H1 (cell line): Measurements from ENCODE around the gene ELFN1. TPM values are rescaled to one million over a fixed set of nuclear protein-coding genes. Genes with fewer than 3 reads are reported as not detected.

Experiments used
- CTCF ChIA-PET: fragments of 300-600 bp; sonication (Branson Sonifier 250); formaldehyde crosslinking; loops from one replicate; lab custom pipeline; 2021; ENCODE audit not compliant: partially characterized antibody; lab: Charles Lee
- POLR2A ChIA-PET: fragments of 300-600 bp; sonication (Branson Sonifier 250); formaldehyde crosslinking; loops from one replicate; lab custom pipeline; 2021; ENCODE audit warnings: inconsistent platforms; ENCODE audit not compliant: partially characterized antibody; lab: Charles Lee
- DNase-seq, 2 experiments: peaks; one replicate each; pipeline versions ENCODE4 v3.0.0 to v3.0.0-alpha.2; 2010 to 2022; ENCODE audit warnings: low spot score in 2 of 2, low read depth in 1 of 2, mixed read lengths in 1 of 2
- FAIRE-seq: peaks from 2 replicates; lab custom pipeline; 2011; peaks lifted over from hg19 to GRCh38; lab: Jason Lieb, UNC
- H2AFZ ChIP-seq: 2 replicates; pipeline ENCODE4 v1.8.1; 2012; ENCODE audit warnings: low read length, inconsistent platforms
- H2AK5ac ChIP-seq: 2 replicates; pipeline ENCODE4 v1.6.1; 2013; ENCODE audit warnings: low read depth, low read length
- H2BK120ac ChIP-seq: replicated peaks from 2 replicates; pipeline ENCODE3; 2013; ENCODE audit warnings: low read depth, low read length, inconsistent platforms
- H2BK12ac ChIP-seq: 2 replicates; pipeline ENCODE4 v1.6.1; 2013; ENCODE audit warnings: low read depth, low read length
- H2BK15ac ChIP-seq: 2 replicates; pipeline ENCODE4 v1.6.1; 2013; ENCODE audit warnings: low read length
- H2BK20ac ChIP-seq: 2 replicates; pipeline ENCODE4 v1.6.1; 2013; ENCODE audit warnings: low read length
- H2BK5ac ChIP-seq: 2 replicates; pipeline ENCODE4 v1.6.1; 2013; ENCODE audit warnings: low read depth, low read length
- H3K14ac ChIP-seq: 2 replicates; pipeline ENCODE4 v1.6.1; 2013; ENCODE audit warnings: inconsistent platforms; ENCODE audit not compliant: insufficient read length
- H3K18ac ChIP-seq: 2 replicates; pipeline ENCODE4 v1.6.1; 2013; ENCODE audit warnings: low read length; ENCODE audit errors: extremely low read depth
- H3K23ac ChIP-seq: 2 replicates; pipeline ENCODE4 v1.6.1; 2013; ENCODE audit warnings: inconsistent platforms; ENCODE audit not compliant: insufficient read length
- H3K23me2 ChIP-seq: 2 replicates; pipeline ENCODE4 v1.6.1; 2013; ENCODE audit warnings: low read depth, low read length
- H3K27ac ChIP-seq: 2 replicates; pipeline ENCODE4 v1.6.1; 2011; ENCODE audit warnings: low read depth, low read length, inconsistent platforms
- H3K27me3 ChIP-seq, 4 experiments: replicated peaks in 1 of 4; 1 replicate in 1 of 4; 2 replicates in 3 of 4; pipeline versions ENCODE4 v1.6.1 to v1.8.1; 2011 to 2013; ENCODE audit warnings: low read length in 3 of 4, mild to moderate bottlenecking in 3 of 4, inconsistent platforms in 2 of 4, mixed read lengths in 2 of 4, moderate library complexity in 1 of 4; ENCODE audit not compliant: control insufficient read depth in 3 of 4, insufficient read depth in 3 of 4; ENCODE audit errors: extremely low read depth in 1 of 4
- H3K36me3 ChIP-seq, 4 experiments: 2 replicates each; pipeline versions ENCODE4 v1.6.1 to v1.8.1; 2011 to 2013; ENCODE audit warnings: mild to moderate bottlenecking in 4 of 4, low read length in 3 of 4, moderate library complexity in 2 of 4, control low read depth in 1 of 4, inconsistent platforms in 1 of 4; ENCODE audit not compliant: insufficient read depth in 4 of 4, control insufficient read depth in 2 of 4
- H3K4ac ChIP-seq: replicated peaks from 2 replicates; pipeline ENCODE3; 2013; ENCODE audit warnings: low read length, low read depth, mixed read lengths, inconsistent platforms; ENCODE audit not compliant: insufficient read length
- H3K4me1 ChIP-seq, 4 experiments: replicated peaks in 1 of 4; 1 replicate in 1 of 4; 2 replicates in 3 of 4; pipeline versions ENCODE4 v1.6.1 to v1.8.1; 2011 to 2013; ENCODE audit warnings: low read length in 3 of 4, inconsistent platforms in 2 of 4, mixed read lengths in 1 of 4; ENCODE audit not compliant: insufficient read depth in 4 of 4, control insufficient read depth in 3 of 4
- H3K4me2 ChIP-seq, 2 experiments: 2 replicates each; pipeline versions ENCODE4 v1.6.1 to v1.8.1; 2011 to 2013; ENCODE audit warnings: low read depth in 2 of 2, low read length in 2 of 2, control low read depth in 1 of 2, inconsistent platforms in 1 of 2, mild to moderate bottlenecking in 1 of 2; ENCODE audit not compliant: insufficient read depth in 1 of 2
- H3K4me3 ChIP-seq, 4 experiments: fragments of 200-600, 300-600 bp in 1 of 4; sonication (generic), shearing (Covaris generic), sonication (Bioruptor Twin) in 1 of 4; 2 replicates each; pipeline versions ENCODE4 v1.5.1 to v1.8.1; 2011 to 2016; ENCODE audit warnings: low read length in 4 of 4, low read depth in 3 of 4, control low read depth in 2 of 4, inconsistent platforms in 2 of 4, mild to moderate bottlenecking in 2 of 4, mixed read lengths in 1 of 4, moderate library complexity in 1 of 4; ENCODE audit not compliant: insufficient read depth in 2 of 4; ENCODE audit errors: extremely low read depth in 1 of 4
- H3K56ac ChIP-seq: replicated peaks from 2 replicates; pipeline ENCODE3; 2013; ENCODE audit warnings: low read depth, mild to moderate bottlenecking, mixed read lengths, low read length, inconsistent platforms; ENCODE audit not compliant: insufficient read length
- H3K79me1 ChIP-seq: 2 replicates; pipeline ENCODE4 v1.6.1; 2013; ENCODE audit warnings: low read depth, low read length, control low read depth
- H3K79me2 ChIP-seq, 2 experiments: 2 replicates each; pipeline versions ENCODE4 v1.6.1 to v1.8.1; 2012 to 2013; ENCODE audit warnings: low read length in 2 of 2, mild to moderate bottlenecking in 2 of 2, inconsistent platforms in 1 of 2; ENCODE audit not compliant: insufficient read depth in 2 of 2, control insufficient read depth in 1 of 2
- H3K9ac ChIP-seq, 4 experiments: replicated peaks in 1 of 4; 1 replicate in 1 of 4; 2 replicates in 3 of 4; pipeline versions ENCODE4 v1.6.1 to v1.8.1; 2011 to 2013; ENCODE audit warnings: low read depth in 3 of 4, low read length in 3 of 4, control low read depth in 2 of 4, mild to moderate bottlenecking in 2 of 4, moderate library complexity in 2 of 4, inconsistent platforms in 1 of 4; ENCODE audit errors: extremely low read depth in 1 of 4
- H3K9me3 ChIP-seq, 2 experiments: 2 replicates each; pipeline versions ENCODE4 v1.6.1 to v1.8.1; 2012 to 2013; ENCODE audit warnings: mild to moderate bottlenecking in 2 of 2, moderate library complexity in 2 of 2, control low read depth in 1 of 2, inconsistent platforms in 1 of 2, low read depth in 1 of 2, low read length in 1 of 2, mixed read lengths in 1 of 2; ENCODE audit not compliant: insufficient read depth in 2 of 2
- H4K20me1 ChIP-seq, 2 experiments: replicated peaks in 1 of 2; 2 replicates each; pipeline versions ENCODE3 to v1.8.1; 2011 to 2013; ENCODE audit warnings: inconsistent platforms in 2 of 2, low read length in 2 of 2, mild to moderate bottlenecking in 1 of 2; ENCODE audit not compliant: insufficient read depth in 2 of 2, control insufficient read depth in 1 of 2
- H4K5ac ChIP-seq: 2 replicates; pipeline ENCODE4 v1.6.1; 2013; ENCODE audit warnings: low read length, low read depth, mixed read lengths, inconsistent platforms; ENCODE audit not compliant: insufficient read length
- H4K8ac ChIP-seq: 2 replicates; pipeline ENCODE4 v1.8.0; 2013; ENCODE audit warnings: mild to moderate bottlenecking, moderate library complexity, low read length, inconsistent platforms; ENCODE audit not compliant: insufficient read depth; ENCODE audit errors: extremely low read depth
- H4K91ac ChIP-seq: replicated peaks from 2 replicates; pipeline ENCODE3; 2013; ENCODE audit warnings: low read length, mixed read lengths, inconsistent platforms; ENCODE audit not compliant: insufficient read length
- BCL11A ChIP-seq, 2 experiments: IDR thresholded peaks; one replicate each; pipeline ENCODE4 v1.6.1; 2011; ENCODE audit warnings: low read depth in 2 of 2, low read length in 2 of 2, mild to moderate bottlenecking in 2 of 2
- CBX8 ChIP-seq: fragments of 300-800, 300-1000 bp; sonication (generic); IDR thresholded peaks from 2 replicates; pipeline ENCODE4 v1.7.1; 2016; ENCODE audit warnings: low read depth, low read length, borderline replicate concordance
- CTBP2 ChIP-seq: IDR thresholded peaks from 2 replicates; pipeline ENCODE4 v1.7.0; 2011; ENCODE audit warnings: borderline replicate concordance, mild to moderate bottlenecking, moderate library complexity, mixed read lengths, low read length; ENCODE audit not compliant: insufficient read depth, insufficient read length
- EGR1 ChIP-seq: IDR thresholded peaks from 2 replicates; pipeline ENCODE4 v1.6.1; 2011; ENCODE audit warnings: low read depth, low read length, borderline replicate concordance
- FOSL1 ChIP-seq: IDR thresholded peaks from 2 replicates; pipeline ENCODE4 v1.6.1; 2011; ENCODE audit warnings: mild to moderate bottlenecking, low read depth, low read length, moderate library complexity; ENCODE audit not compliant: insufficient read depth
- HDAC2 ChIP-seq, 2 experiments: fragments of 300-600 bp in 1 of 2; sonication (generic) in 1 of 2; IDR thresholded peaks; 2 replicates each; pipeline ENCODE4 v1.6.1; 2011 to 2012; ENCODE audit warnings: low read depth in 2 of 2, low read length in 2 of 2, mild to moderate bottlenecking in 2 of 2, moderate library complexity in 2 of 2, borderline replicate concordance in 1 of 2, inconsistent platforms in 1 of 2
- HDAC6 ChIP-seq: IDR thresholded peaks from one replicate; pipeline ENCODE4 v1.7.1; 2012; ENCODE audit warnings: low read depth, mild to moderate bottlenecking, inconsistent platforms, low read length, moderate library complexity
- JUND ChIP-seq: IDR thresholded peaks from 2 replicates; pipeline ENCODE4 v1.6.1; 2011; ENCODE audit warnings: mild to moderate bottlenecking, improper control_type of control experiment, low read length
- MAX ChIP-seq: IDR thresholded peaks from 2 replicates; pipeline ENCODE4 v1.6.1; 2012; ENCODE audit warnings: inconsistent platforms
- POU5F1 ChIP-seq: IDR thresholded peaks from 2 replicates; pipeline ENCODE4 v1.6.1; 2011; ENCODE audit warnings: low read depth, mild to moderate bottlenecking, low read length, moderate library complexity
- RBBP5 ChIP-seq: IDR thresholded peaks from 2 replicates; pipeline ENCODE4 v1.7.1; 2012; ENCODE audit warnings: low read depth, mild to moderate bottlenecking, inconsistent platforms, low read length, moderate library complexity, borderline replicate concordance
- TAF1 ChIP-seq: IDR thresholded peaks from 2 replicates; pipeline ENCODE4 v1.6.1; 2011; ENCODE audit warnings: mild to moderate bottlenecking, low read depth, low read length
- WGBS, 2 experiments: shearing (Covaris generic) in 1 of 2; methylation state at CpG; one replicate each; pipeline versions ENCODE4 v1.1.6 to v1.1.7; 2013 to 2015; ENCODE audit warnings: low lambda C conversion rate in 2 of 2, mixed read lengths in 2 of 2, inconsistent platforms in 1 of 2, low coverage in 1 of 2, missing lambda C conversion rate in 1 of 2; ENCODE audit not compliant: insufficient replicate concordance in 2 of 2, insufficient coverage in 1 of 2, insufficient read length in 1 of 2; ENCODE audit errors: extremely low coverage in 1 of 2, missing lambda C conversion rate in 1 of 2; 5-methylcytosine and 5-hydroxymethylcytosine counted together
- polyA plus RNA-seq, 7 experiments: library from polyadenylated mRNA; depleted of rRNA in 3 of 7; stranded (reverse) in 5 of 7; unstranded in 2 of 7; fragments of >200 nt in 5 of 7; fragments of 200-250 nt in 2 of 7; gene quantifications; 1 replicate in 5 of 7; 2 replicates in 1 of 7; 4 replicates in 1 of 7; pipeline versions ENCODE4 v1.2.1 to v1.2.3, GENCODE V29; 2011 to 2013; ENCODE audit warnings: missing spikeins in 2 of 7, mixed read lengths in 2 of 7
- total RNA-seq: library from RNA; stranded (reverse); fragmentation: NEBNext Ultra II Directional; extraction: Animal tissue kit (Norgen Biotek cat#: 25700); gene quantifications from 2 replicates; pipeline ENCODE4 v1.2.1, GENCODE V29; 2021

Gene ELFN1
- total and polyA plus RNA-seq, 2 of the 8 experiments (the other 6 are each of a cell fraction or from before 2014, with no cell fraction given), result 2.0 to 4.5 TPM

- Histone ChIP-seq H4K20me1 (no peaks in the 10 kb centered on the region), H2BK5ac (no peak overlapping the region), H3K23ac (no peak overlapping the region), H3K79me1 (no peaks in the 10 kb centered on the region), H4K5ac (no peak overlapping the region), H3K36me3 (no peaks in the 10 kb centered on the region), H4K8ac (no peak overlapping the region), H3K56ac (no peak overlapping the region), H3K23me2 (peaks cover 15% of the 10 kb centered on the region; the same call in 1 of the 2 replicates), H2AFZ (no peak overlapping the region), H2BK120ac (no peak overlapping the region), H3K27ac (no peak overlapping the region), H3K14ac (no peak overlapping the region), H3K9ac (no peak overlapping the region), H3K4ac (no peak overlapping the region), H2BK20ac (no peak overlapping the region), H3K4me1 (peaks cover 0 to 10% (median 4%) of the 10 kb centered on the region in 4 experiments; a peak in 4 of 7 replicates), H3K79me2 (no peaks in the 10 kb centered on the region), H4K91ac (no peak overlapping the region), H3K9me3 (no peaks in the 10 kb centered on the region), H3K4me2 (no peak overlapping the region; a peak in 1 of 4 replicates), H3K18ac (no peak overlapping the region), H2BK15ac (no peak overlapping the region; the same call in 1 of the 2 replicates), H2AK5ac (no peak overlapping the region), H3K4me3 (no peak overlapping the region), H3K27me3 (peaks cover 45 to 58% (median 53%) of the 10 kb centered on the region in 4 experiments), H2BK12ac (no peak overlapping the region)
- ChIA-PET POLR2A (interaction anchor here (1.0 to 1.5 kb wide), 3 partner anchors 11 to 80 kb away, joined by 3 to 5 read pairs (median 4); no protein-coding TSS in a partner anchor), CTCF (interaction anchor here (0.7 to 2.3 kb wide), 17 partner anchors 9 to 133 kb away, joined by 3 to 11 read pairs (median 4); no protein-coding TSS in a partner anchor)
- peak in 1 of 2 experiments; percentile 44 for DNase-seq
- WGBS, 2 experiments, result 78% methylated on average over 13 of the region's 13 CpGs; no CpG with 5 or more reads in 1 of the 2 experiments
- no peak for FAIRE-seq
- TF ChIP-seq CTBP2 (no peak), BCL11A (IDR thresholded peaks at IDR 0.05; ENCODE audit: low read depth in 2 of 2, low read length in 2 of 2) (no peak), POU5F1 (no peak), TAF1 (no peak), RBBP5 (no peak), FOSL1 (no peak), EGR1 (no peak), MAX (no peak), JUND (no peak), CBX8 (no peak), HDAC6 (no peak), HDAC2 (IDR thresholded peaks at IDR 0.05; ENCODE audit: borderline replicate concordance in 1 of 2, low read depth in 2 of 2, low read length in 2 of 2) (no peak)
Measured at GRCh38 chr7:1662767-1663166, 7.3 kb upstream of the ELFN1 start.
